ENCODE measurements around the gene NIPAL3.
"Not testable (repeated sequence)": the region's sequence is repeated elsewhere in the genome, so short reads cannot be mapped to it uniquely, and the experiment has no call there.

Gene NIPAL3

GRCh38 chr1:24425441-24425840 lies 9.8 kb downstream of the NIPAL3 start:
- FAIRE-seq = no peak

- no peak for FAIRE-seq
Observed at GRCh38 chr1:24425922-24426321, 10.3 kb downstream of the NIPAL3 start.

DNA sequence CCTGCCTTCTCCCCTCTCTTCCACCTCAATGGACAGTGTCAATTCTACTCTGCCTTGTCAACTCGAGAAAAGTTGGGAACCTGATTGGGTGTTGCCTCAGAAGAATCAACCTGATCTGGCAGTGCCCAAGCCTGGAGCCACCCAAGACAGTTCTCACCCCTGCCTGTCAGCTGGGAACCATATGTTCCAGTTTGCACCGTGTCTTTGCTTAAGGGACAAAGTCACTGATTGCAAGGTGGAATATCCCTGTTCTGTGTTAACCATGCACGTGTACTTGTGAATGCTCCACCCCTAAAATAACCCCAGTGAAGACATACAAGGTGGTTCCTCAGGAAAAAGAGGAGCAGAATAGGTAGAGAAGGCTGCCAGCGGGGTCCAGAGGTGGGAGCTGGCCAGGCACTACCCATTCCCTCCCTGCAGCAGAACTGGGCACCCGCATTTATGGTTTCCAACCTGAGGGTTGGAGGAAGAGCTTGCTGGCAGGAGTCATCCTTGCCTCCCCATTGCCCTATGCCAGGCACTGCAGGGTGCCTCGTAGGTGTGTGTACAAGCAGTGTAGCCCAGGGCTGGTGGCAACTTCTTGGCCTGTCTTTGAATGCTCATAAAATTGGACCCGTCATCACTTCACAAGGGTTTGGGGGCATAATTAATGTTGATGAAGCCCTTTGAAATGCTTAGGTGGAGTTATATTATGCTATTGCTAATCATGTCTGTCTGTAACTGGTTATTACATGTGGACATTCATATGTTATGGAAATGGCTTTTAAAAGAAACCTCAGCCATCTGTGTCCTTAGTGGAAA lies 11.3 kb downstream of the NIPAL3 start:
- FAIRE-seq = no peak

- no peak for FAIRE-seq
Observed at GRCh38 chr1:24427545-24427862, 11.9 kb downstream of the NIPAL3 start.

DNA sequence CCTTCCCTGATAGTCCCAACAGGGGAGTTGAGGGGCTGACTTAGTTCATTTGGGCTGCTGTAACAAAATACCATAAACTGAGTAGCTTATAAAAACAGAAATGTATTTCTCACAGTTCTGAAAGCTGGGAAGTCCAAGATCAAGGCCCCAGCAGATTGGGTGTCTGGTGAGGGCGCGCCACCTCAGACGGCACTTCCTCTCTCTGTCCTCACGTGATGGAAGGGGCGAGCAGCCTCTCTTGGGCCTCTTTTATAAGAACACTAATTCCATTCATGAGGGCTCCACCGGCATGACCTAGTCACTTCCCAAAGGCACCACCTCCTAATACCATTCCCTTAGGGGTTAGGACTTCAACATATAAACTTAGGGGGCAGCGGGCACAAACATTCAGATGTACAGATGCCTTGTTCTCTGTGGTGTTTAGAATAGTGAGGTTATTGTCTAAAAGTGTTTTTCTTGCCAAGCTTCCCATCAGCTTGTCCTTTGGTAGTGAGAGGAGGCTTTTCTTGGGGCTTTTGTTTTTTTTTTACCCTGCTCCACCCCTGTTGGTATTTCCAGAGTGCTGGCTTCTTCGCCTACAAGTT lies 20.3 kb downstream of the NIPAL3 start:
- no peak for FAIRE-seq

DNA sequence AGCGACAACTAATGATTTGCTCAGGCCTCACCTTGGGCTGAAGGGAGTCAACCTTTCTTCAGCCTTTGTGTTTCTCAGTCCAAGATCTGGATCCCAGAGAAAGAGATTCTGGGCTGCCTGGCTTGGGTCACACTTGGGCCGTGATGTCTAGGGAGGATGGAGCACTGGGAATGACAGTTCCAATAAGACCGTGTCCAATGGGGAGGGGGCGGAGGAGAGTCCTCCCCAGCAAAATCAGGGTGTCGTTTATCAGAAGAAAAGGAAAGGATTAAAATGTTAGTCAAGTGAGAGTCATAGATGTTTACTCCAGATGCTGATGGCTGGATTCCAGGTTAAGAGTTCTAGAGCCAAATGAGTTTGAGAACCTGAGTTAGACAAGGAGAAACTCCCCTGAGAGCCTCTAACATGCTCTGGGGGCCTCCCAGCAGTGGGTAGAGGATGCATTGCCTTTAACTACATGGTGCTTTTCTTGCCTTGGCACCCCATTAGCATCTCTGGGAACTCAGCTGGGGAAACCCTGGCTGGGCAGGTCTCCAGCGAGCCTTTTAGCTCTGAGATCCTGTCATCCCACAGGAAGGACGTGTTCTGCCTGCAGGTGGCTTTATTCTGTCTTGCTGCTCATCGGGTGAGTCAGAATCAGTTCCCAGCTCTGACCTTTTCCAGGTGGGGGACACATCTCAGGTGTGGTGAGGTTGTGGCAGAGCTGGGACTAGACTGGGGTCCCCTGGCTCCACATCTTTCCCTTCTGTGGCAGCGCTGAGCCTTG lies 22.2 kb downstream of the NIPAL3 start:
- no peak for FAIRE-seq

- FAIRE-seq = no peak
Observed at GRCh38 chr1:24438423-24438901, 22.9 kb downstream of the NIPAL3 start.

- FAIRE-seq = no peak
Observed at GRCh38 chr1:24440436-24440835, 24.8 kb downstream of the NIPAL3 start.

DNA sequence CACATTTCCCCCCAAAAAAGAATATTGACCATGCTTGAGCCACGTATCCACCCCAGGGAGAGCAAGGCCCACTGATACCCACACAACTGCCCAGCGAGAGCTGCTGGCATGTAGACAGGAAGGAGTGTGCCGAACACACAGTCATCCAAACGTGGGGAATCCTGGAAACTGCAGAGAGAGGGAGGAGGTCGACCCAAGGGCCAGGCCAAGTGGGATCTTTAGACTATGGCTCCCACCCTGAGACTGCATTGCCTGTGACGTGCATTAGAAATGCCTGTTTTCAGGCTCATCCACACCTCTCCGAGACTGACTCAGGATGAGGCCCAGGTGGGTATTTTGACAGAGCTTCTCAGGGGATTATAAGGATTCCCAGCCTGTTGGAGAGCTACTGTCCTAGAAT lies 25.9 kb downstream of the NIPAL3 start:
- no peak for FAIRE-seq

DNA sequence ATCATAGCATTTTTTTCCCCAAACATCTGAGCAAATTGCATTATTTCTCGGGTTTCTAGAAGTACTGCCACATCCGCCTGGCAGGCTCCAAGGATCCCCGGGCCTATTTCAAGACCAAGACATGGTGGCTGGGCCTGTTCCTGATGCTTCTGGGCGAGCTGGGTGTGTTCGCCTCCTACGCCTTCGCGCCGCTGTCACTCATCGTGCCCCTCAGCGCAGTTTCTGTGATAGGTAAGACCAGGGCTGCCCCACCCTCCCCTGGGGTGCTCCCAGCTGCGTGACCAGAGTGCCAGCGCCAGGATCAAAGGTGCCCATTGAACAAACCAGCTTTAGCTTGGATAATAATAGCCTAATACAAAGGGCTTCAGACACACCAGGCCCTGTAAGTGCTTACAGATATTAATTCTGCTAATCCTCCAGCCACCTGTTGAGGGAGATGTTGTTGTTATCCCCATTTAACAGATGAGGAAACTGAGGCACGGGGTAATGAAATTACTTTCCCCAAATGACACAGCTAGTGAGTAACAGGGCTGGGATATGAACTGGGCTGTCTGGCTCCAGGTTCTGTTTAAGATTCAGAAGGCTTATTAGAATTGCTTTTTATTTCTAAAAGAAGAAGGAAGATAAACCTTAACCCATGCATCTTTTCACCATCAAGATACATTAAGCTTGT lies 26.5 kb downstream of the NIPAL3 start:
- no peak for FAIRE-seq

DNA sequence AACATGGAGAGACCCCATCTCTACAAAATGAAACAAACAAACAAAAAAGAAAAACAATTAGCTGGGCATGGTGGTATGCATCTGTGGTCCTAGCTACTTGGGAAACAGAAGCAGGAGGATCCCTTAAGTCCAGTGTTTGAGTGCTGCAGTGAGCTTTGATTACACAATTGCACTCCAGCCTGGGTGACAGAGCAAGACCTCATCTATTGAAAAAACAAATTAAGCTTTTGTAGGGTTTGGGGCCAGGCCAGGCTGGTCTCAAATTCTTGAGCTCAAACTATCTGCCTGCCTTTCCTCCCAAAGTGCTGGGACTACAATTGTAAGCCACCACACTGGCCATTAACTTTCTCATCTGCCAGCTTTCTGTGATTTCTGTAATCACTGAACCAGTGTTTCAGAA lies 27.2 kb downstream of the NIPAL3 start:
- FAIRE-seq = no peak

GRCh38 chr1:24443241-24443656 lies 27.6 kb downstream of the NIPAL3 start:
- FAIRE-seq = no peak

DNA sequence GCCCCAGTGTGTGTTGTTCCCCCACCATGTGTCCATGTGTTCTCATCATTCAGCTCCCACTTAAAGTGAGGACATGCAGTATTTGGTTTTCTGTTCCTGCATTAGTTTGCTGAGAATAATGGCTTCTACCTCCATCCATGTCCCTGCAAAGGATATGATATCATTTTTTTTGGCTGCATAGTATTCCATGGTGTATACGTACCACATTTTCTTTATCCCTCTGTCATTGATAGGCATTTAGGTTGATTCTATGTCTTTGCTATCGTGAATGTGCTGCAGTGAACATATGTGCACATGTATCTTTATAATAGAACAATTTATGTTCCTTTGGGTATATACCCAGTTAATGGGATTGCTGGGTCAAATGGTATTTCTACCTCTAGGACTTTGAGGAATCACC lies 30.8 kb downstream of the NIPAL3 start:
- FAIRE-seq = not testable (repeated sequence)

DNA sequence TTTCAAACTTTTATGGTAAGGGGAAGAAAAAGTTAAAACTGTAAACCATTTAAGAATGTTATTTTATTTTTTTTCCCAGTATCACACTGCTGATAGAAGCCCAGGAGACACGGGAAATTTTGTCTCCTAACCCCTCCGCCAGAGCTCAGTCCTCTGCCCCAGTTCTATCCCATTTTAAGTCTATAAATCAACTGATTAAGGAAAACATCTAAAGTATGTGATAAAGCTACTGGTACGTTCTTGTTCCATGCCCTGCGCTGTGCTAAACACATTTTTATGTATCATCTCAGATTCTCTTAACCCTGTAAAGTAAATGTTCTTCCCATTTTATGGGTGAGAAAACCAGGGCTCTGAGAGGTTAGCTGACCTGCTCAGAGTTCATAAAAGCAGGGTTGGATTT lies 34.7 kb downstream of the NIPAL3 start:
- FAIRE-seq = no peak

GRCh38 chr1:24450857-24451397 lies 35.3 kb downstream of the NIPAL3 start:
- no peak for FAIRE-seq

DNA sequence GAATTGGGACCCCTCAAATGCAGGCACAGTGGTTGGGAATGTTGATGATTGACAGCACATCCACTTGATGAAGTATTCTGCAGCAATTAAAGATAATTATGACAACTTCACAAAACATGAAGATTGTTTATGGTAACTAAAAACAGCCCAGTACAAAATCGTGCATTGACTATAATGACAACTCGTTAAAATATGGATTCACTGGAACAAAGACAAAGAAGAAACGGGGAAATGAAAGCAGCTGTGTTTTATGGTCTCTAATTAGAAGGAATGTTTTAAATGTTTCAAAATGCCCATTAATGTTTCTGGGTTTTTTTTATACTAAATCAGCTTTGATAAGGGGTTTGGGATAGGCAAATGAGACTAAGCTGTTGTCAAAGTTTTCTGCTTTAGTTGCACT lies 36.1 kb downstream of the NIPAL3 start:
- FAIRE-seq = no peak

- FAIRE-seq = no peak
Observed at GRCh38 chr1:24452922-24453485, 37.4 kb downstream of the NIPAL3 start.

- FAIRE-seq = no peak
Observed at GRCh38 chr1:24454673-24455072, 39.1 kb downstream of the NIPAL3 start.

GRCh38 chr1:24455272-24455671 lies 39.7 kb downstream of the NIPAL3 start:
- no peak for FAIRE-seq

- no peak for FAIRE-seq
Observed at GRCh38 chr1:24457866-24458265, 42.3 kb downstream of the NIPAL3 start.

DNA sequence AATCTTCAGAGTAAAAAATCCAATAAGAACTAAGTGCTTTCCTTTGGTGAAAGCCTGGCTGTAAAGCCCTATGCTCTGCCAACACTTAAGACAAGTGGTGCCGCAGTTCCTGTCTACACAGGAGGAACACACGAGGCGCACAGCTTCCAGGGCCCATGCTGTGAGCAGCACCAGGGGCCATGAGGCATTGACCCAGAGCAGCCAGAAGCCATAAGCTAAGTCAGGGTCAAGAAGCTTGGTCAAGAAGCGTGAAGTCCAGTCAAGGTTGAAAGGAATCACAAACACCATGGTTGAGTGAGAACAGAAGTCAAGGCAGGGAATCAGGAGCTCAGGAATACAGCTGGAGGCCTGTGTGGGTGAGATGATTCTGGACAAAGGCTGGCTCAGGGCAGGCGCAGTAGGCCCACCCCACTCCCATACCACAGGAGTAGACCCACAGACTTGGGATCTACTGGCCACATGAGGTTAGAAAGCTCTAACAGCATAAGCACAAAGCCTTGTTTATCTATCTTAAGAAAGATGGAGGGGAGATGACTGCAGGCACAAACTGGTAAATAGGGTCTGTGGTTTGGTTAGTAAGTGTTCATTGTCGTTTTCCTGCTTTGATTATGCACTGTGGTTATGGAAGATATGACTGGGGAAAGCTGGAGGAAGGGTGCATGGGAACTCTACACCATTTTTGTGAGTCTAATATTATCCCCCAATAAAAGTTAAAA lies 44.1 kb downstream of the NIPAL3 start:
- FAIRE-seq = no peak

DNA sequence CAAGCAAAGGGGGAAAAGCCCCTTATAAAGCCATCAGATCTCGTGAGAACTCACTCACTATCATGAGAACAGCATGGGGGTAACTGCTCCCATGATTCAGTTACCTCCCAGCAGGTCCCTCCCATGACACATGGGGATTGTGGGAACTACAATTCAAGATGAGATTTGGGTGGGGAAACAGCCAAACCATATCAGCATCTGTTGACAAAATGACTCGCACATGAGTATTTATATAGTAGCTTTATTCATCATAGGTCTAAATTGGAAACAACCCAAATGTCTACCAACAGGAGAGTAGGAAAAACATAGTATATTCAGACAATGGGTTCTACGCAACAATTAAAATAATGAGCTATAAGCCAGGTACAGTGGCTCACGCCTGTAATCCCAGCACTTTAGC lies 46.5 kb downstream of the NIPAL3 start:
- not testable (repeated sequence) for FAIRE-seq

Data from TTC549 (cell line).